ENCODE results near the gene CDC42BPB. TPM values are rescaled to one million over a fixed set of nuclear protein-coding genes. Genes with fewer than 3 reads are reported as not detected.

The CDC42BPB gene
- total and polyA plus RNA-seq, 2 of the 4 experiments (the other 2 are of a cell fraction), result 49.1 to 81.4 TPM

- H3K18ac ChIP-seq (ENCODE audit: low read depth, low read length), result no peak overlapping the region
- peaks cover 77% of the 10 kb centered on the region for H3K36me3 ChIP-seq (ENCODE audit: control insufficient read depth, insufficient read depth, low read length)
- H3K27me3 ChIP-seq (ENCODE audit: control insufficient read depth, insufficient read depth, low read length), result no peaks in the 10 kb centered on the region
- no peak overlapping the region for H3K56ac ChIP-seq (ENCODE audit: extremely low read depth, insufficient read depth, low read length)
- no peak overlapping the region for H2BK20ac ChIP-seq (ENCODE audit: low read depth, low read length)
- no peak overlapping the region for H3K27ac ChIP-seq (ENCODE audit: insufficient read depth, low read length)
- H3K4me1 ChIP-seq (ENCODE audit: control insufficient read depth, insufficient read depth, low read length), result peaks cover 15% of the 10 kb centered on the region
- peak; percentile 74 for DNase-seq
- peaks cover 28% of the 10 kb centered on the region for H3K9me1 ChIP-seq (ENCODE audit: insufficient read depth, low read length)
- H4K20me1 ChIP-seq (ENCODE audit: insufficient read depth, low read length), result peaks cover 24% of the 10 kb centered on the region
- H3K4me2 ChIP-seq (ENCODE audit: low read depth, low read length), result no peak overlapping the region
- H4K5ac ChIP-seq (ENCODE audit: low read depth, low read length), result no peak overlapping the region
- TF ChIP-seq USF2 (IDR thresholded peaks at IDR 0.05; ENCODE audit: low read depth, low read length), result no peak
- TF ChIP-seq MXI1 (IDR thresholded peaks at IDR 0.05; ENCODE audit: borderline replicate concordance, low read depth, low read length), result no peak
- TF ChIP-seq NFE2L2 (IDR thresholded peaks at IDR 0.05; ENCODE audit: low read depth, low read length), result no peak
- no peak for TF ChIP-seq MAZ (IDR thresholded peaks at IDR 0.05; ENCODE audit: borderline replicate concordance, low read depth, low read length)
- TF ChIP-seq POLR2A (IDR thresholded peaks at IDR 0.05; ENCODE audit: low read depth, low read length), result no peak
- no peak for TF ChIP-seq RFX5 (IDR thresholded peaks at IDR 0.05; ENCODE audit: low read depth, low read length)
- no peak for TF ChIP-seq BHLHE40 (IDR thresholded peaks at IDR 0.05; ENCODE audit: low read depth, low read length)
- peak; percentile 51 for ATAC-seq (ENCODE audit: low read depth)
- H2BK5ac ChIP-seq (ENCODE audit: low read depth, low read length, poor library complexity, severe bottlenecking), result no peak overlapping the region
- H4K91ac ChIP-seq (ENCODE audit: insufficient read depth, low read depth, low read length), result no peak overlapping the region
- WGBS, 2 experiments (ENCODE audit: extremely low coverage in 2 of 2, insufficient read length in 1 of 2), result no CpG with 5 or more reads among the region's 8 CpGs
- intact Hi-C loops (cut with micrococcal nuclease), result no loop called here
- no peak overlapping the region for H3K14ac ChIP-seq (replicated peaks; ENCODE audit: low read depth, low read length)
- H4K8ac ChIP-seq (ENCODE audit: low read depth in 2 of 2, low read length in 2 of 2), result no peak overlapping the region
- H2AK5ac ChIP-seq (ENCODE audit: low read depth, low read length), result no peak overlapping the region
- H3K9ac ChIP-seq (ENCODE audit: low read depth, low read length), result no peak overlapping the region
- H2BK120ac ChIP-seq (ENCODE audit: low read depth, low read length), result no peak overlapping the region
- no peak overlapping the region for H3K23ac ChIP-seq (ENCODE audit: low read depth, low read length)
- ChIA-PET CTCF (no interaction called here), POLR2A (ENCODE audit: unreplicated experiment) (no interaction called here)
- peaks cover 4 to 26% of the 10 kb centered on the region in 2 experiments; a peak in 2 of 4 replicates for H3K79me1 ChIP-seq (ENCODE audit: low read depth in 1 of 2, low read length in 2 of 2)
- no peak overlapping the region for H3K4me3 ChIP-seq (ENCODE audit: insufficient read depth, low read depth, low read length)
- dilution Hi-C loops (cut with HindIII; ENCODE audit: low sequenced_read_pairs, unreplicated experiment), result no loop called here
- no peaks in the 10 kb centered on the region for H3K9me3 ChIP-seq (ENCODE audit: control insufficient read depth, insufficient read depth, low read length)
- no peak overlapping the region for H2BK15ac ChIP-seq (ENCODE audit: low read depth, low read length)
- in situ Hi-C loops (cut with MboI; ENCODE audit: low sequenced_read_pairs), result no loop called here
- no TSS peak for BruUV-seq (replicated peaks)
- no peak overlapping the region for H3K4ac ChIP-seq (ENCODE audit: low read depth, low read length)
- no peak overlapping the region for H2AK9ac ChIP-seq (replicated peaks; ENCODE audit: low read depth, low read length, poor library complexity)
- no peak overlapping the region for H2AFZ ChIP-seq (replicated peaks; ENCODE audit: low read length, poor library complexity)
These were observed 105.5 kb downstream of the CDC42BPB start for GRCh38 chr14:102951799-102952198.
